H1 (cell line): Measurements from ENCODE around the gene SKAP2. TPM values are rescaled to one million over a fixed set of nuclear protein-coding genes. Genes with fewer than 3 reads are reported as not detected.

Experiments
- CBX5 ChIP-seq: fragments of 300-800, 300-1000 bp; sonication (generic); IDR thresholded peaks from 2 replicates; pipeline ENCODE4 v1.7.1; 2016; ENCODE audit warnings: antibody characterized with exemption, low read length, low read depth
- MAX ChIP-seq: IDR thresholded peaks from 2 replicates; pipeline ENCODE4 v1.6.1; 2012; ENCODE audit warnings: inconsistent platforms
- RNF2 ChIP-seq: fragments of 200-900, 300-1000 bp; sonication (generic); IDR thresholded peaks from 2 replicates; pipeline ENCODE4 v1.7.1; 2016; ENCODE audit warnings: borderline replicate concordance, low read depth, mild to moderate bottlenecking, antibody characterized with exemption, low read length; ENCODE audit not compliant: poor library complexity, severe bottlenecking; ENCODE audit errors: missing control alignments
- USF2 ChIP-seq: IDR thresholded peaks from 2 replicates; pipeline ENCODE4 v1.6.1; 2011; ENCODE audit warnings: low read length, improper control_type of control experiment
- polyA plus RNA-seq, 7 experiments: library from polyadenylated mRNA; depleted of rRNA in 3 of 7; stranded (reverse) in 5 of 7; unstranded in 2 of 7; fragments of >200 nt in 5 of 7; fragments of 200-250 nt in 2 of 7; gene quantifications; 1 replicate in 5 of 7; 2 replicates in 1 of 7; 4 replicates in 1 of 7; pipeline versions ENCODE4 v1.2.1 to v1.2.3, GENCODE V29; 2011 to 2013; ENCODE audit warnings: missing spikeins in 2 of 7, mixed read lengths in 2 of 7
- total RNA-seq: library from RNA; stranded (reverse); fragmentation: NEBNext Ultra II Directional; extraction: Animal tissue kit (Norgen Biotek cat#: 25700); gene quantifications from 2 replicates; pipeline ENCODE4 v1.2.1, GENCODE V29; 2021

The SKAP2 gene
- total and polyA plus RNA-seq, 2 of the 8 experiments (the other 6 are each of a cell fraction or from before 2014, with no cell fraction given) = 0.53 to 5.1 TPM

GRCh38 chr7:26625286-26625685, 239.1 kb downstream of the SKAP2 start (continued):
- TF ChIP-seq USF2 (no peak), MAX (no peak), CBX5 (no peak), RNF2 (no peak)
- TF ChIP-seq, all 59 proteins: peak for 0
